GM10266 (cell line): ENCODE results near the gene WIPF2.

Source experiments
- DNase-seq: peaks from one replicate; pipeline ENCODE4 v3.0.0; 2012; ENCODE audit errors: extremely low spot score
- CTCF ChIP-seq: IDR thresholded peaks from 2 replicates; pipeline ENCODE4 v1.5.1; 2012; ENCODE audit warnings: mild to moderate bottlenecking, low read depth; ENCODE audit not compliant: control insufficient read depth, insufficient read depth; ENCODE audit errors: missing control alignments

WIPF2 gene

DNA sequence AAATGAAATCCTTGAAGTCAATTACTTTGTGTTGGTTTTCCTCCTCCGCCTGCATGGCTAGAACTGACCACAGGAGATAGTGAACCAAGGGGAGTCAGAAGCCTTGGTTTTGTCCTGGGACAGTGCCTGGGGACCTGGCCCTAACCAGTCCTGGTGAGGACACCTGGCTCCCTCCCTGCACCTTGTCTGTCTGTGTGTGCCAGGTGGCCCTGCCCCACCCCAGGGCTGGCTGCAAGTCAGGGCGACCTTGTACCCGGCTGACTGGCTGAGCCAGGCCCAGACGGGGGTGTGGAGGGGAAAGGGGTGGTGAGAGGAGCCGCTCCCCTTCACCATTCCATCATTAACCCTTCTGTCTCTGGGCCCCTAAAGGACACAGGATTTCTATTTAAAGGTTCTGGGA is 38.4 kb upstream of the WIPF2 start:
- no peak for DNase-seq
- no peak for TF ChIP-seq CTCF

- no peak for TF ChIP-seq CTCF
- no peak for DNase-seq
Measured at GRCh38 chr17:40181205-40181604, 37.9 kb upstream of the WIPF2 start.

DNA sequence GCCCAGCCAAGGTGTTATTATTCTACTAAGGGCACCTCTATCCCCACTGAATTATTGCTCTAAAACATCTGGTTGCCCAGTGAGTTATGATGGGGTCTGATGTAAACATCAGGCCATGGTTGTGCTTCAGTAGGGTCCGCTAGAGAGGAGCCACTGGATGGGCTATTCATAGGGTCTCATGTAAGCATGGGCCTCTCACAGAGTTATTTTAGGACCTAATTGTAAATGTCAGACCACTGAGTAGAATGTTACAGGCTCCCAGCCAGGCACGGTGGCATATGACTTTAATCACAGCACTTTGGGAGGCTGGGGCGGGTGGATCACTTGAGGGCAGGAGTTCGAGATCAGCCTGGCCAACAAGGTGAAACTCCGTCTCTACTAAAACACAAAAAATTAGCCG is 36.5 kb upstream of the WIPF2 start:
- no peak for DNase-seq
- TF ChIP-seq CTCF: no peak

- DNase-seq: no peak
Measured at GRCh38 chr17:40187238-40187637, 31.9 kb upstream of the WIPF2 start.

DNA sequence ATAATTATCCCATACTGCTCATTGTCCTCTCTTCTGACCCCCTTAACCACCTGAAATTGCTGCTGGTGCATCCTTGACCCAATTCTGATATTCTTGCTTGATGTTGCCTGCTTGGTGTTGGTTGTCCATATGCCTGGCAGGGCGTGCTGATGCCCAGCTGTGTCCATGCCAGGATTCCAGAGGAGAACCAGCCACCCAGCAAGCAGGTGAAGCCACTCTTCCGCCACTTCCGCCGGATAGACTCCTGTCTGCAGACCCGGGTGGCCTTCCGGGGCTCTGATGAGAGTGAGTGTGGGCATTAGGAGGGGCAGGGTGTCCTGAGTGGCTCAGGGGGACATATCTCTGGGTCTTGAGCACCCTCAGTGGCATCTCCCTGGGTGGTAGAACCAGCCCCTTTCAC is 30.4 kb upstream of the WIPF2 start:
- DNase-seq: no peak

More at GRCh38 chr17:40187238-40187637, 31.9 kb upstream of the WIPF2 start:
- TF ChIP-seq CTCF: no peak

DNA sequence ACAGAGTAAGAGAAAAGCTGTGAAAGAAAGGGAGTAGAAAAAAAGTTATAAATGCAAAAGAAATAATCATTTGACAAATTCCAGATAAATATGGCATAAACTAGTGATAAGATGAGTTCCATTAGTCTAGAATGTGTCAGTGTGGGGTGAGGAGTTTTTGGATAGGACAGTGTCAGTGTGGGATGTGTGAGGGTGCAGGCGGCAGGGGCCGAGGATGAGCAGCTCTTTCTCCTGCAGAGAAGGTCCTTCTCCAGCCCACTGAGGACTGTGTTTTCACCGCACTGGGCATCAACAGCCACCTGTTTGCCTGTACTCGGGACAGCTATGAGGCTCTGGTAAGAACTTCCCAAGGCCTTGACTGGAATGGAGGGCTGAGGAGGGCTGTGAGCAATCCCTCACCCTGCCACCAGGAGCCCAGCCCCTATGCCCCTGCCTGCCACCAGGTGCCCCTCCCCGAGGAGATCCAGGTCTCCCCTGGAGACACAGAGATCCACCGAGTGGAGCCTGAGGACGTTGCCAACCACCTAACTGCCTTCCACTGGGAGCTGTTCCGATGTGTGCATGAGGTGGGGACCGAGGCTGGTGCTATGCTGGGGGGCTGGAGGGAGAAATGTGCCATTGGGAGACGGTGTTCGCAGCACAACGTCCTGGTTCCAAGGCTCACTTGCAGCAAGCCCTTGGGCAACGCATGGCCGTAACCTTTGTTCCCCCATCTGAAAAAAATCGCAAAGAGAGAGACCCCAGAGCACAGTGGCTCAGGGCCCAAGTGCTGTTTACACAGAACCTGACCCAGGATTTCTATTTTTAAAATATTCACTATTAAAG is 28.7 kb upstream of the WIPF2 start:
- DNase-seq: no peak
- TF ChIP-seq CTCF: no peak

More for the DNA sequence above, 30.4 kb upstream of the WIPF2 start:
- no peak for TF ChIP-seq CTCF

- peak; percentile 91 for TF ChIP-seq CTCF
- DNase-seq: peak; percentile 85
Measured at GRCh38 chr17:40191237-40192208, 27.6 kb upstream of the WIPF2 start.
